SK-N-SH treated with all-trans-retinoic acid at 6 μM for 48 hours (cell line): ENCODE measurements around the gene SUN2.

Experiments used
- CSRNP3 ChIP-seq: fragments of 250-450 bp; sonication (Bioruptor Pico); IDR thresholded peaks from 2 replicates; pipeline ENCODE4 v1.5.1; 2021; ENCODE audit warnings: mild to moderate bottlenecking, moderate library complexity
- ESRRG ChIP-seq: fragments of 250-450 bp; sonication (Bioruptor Pico); IDR thresholded peaks from 2 replicates; pipeline ENCODE4 v1.6.1; 2021; ENCODE audit warnings: mild to moderate bottlenecking
- PATZ1 ChIP-seq: fragments of 250-450 bp; sonication (Bioruptor Pico); IDR thresholded peaks from 2 replicates; pipeline ENCODE4 v1.8.0; 2020; ENCODE audit warnings: mild to moderate bottlenecking, moderate library complexity, borderline replicate concordance
- POU6F1 ChIP-seq: fragments of 250-450 bp; sonication (Bioruptor Pico); IDR thresholded peaks from 2 replicates; pipeline ENCODE4 v1.8.0; 2021; ENCODE audit warnings: low read depth, mild to moderate bottlenecking, moderate library complexity, borderline replicate concordance
- PPARA ChIP-seq: fragments of 250-450 bp; sonication (Bioruptor Pico); IDR thresholded peaks from 2 replicates; pipeline ENCODE4 v1.5.0; 2020; ENCODE audit warnings: mild to moderate bottlenecking, borderline replicate concordance
- ZFP3 ChIP-seq: fragments of 250-450 bp; sonication (Bioruptor Pico); IDR thresholded peaks from 2 replicates; pipeline ENCODE4 v1.5.0; 2020; ENCODE audit warnings: mild to moderate bottlenecking, moderate library complexity
- ZNF565 ChIP-seq: fragments of 450-650 bp; formaldehyde crosslinking; conservative IDR thresholded peaks from 2 replicates; pipeline ENCODE4 v1.5.0; 2020; ENCODE audit warnings: low read depth, mild to moderate bottlenecking, moderate library complexity
- ZNF70 ChIP-seq: fragments of 450-650 bp; formaldehyde crosslinking; IDR thresholded peaks from 2 replicates; pipeline ENCODE4 v1.5.0; 2020; ENCODE audit warnings: mild to moderate bottlenecking, moderate library complexity
- ZNF8 ChIP-seq: fragments of 450-650 bp; formaldehyde crosslinking; IDR thresholded peaks from 2 replicates; pipeline ENCODE4 v1.5.0; 2020; ENCODE audit warnings: mild to moderate bottlenecking, moderate library complexity

DNA sequence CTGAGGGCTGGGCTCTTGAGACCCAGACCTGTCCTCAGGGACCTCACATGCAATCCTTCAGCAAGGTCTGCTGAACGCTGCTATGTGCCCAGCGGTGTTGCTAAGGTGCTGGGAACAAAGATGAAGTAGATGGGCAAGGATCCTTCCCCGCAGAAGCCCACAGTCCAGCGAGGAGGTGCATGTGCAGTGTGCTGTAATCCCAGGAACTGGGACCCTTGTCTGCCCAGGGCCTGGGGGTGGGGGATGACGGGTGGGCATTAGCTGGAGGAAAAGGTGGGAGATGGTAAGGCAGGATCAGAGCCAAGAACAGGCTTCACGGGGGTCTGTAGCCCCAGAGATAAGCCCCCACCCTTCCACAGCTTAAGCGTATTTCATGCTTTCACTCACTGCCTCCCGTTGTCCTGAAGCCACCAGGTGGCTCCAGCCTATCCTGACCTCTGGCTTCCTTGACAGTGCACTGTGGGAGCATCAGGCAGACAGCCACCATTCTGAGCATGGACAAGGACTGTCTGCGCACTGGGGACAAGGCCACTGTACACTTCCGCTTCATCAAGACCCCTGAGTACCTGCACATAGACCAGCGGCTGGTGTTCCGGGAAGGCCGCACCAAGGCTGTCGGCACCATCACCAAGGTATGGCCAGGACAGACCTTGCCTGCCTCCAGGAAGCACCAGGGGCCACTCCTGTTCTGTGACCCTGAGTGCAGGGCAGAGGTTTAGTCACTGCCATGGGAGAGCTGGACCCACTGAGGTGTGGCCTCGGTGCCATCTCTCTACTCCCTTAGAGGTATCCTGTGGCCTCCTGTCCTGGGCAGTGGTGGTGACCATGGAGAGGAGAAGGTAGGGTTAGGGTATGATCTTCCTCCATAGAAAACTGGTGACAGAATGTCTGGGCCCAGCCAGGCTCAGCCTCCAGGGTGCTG is 28.0 kb downstream of the SUN2 start:
- no peak for TF ChIP-seq ESRRG (CRISPR knock-in tag)
- TF ChIP-seq PATZ1, result no peak
- TF ChIP-seq PPARA (CRISPR knock-in tag), result no peak
- TF ChIP-seq CSRNP3, result no peak
- TF ChIP-seq ZNF565, result no peak
- no peak for TF ChIP-seq POU6F1 (CRISPR knock-in tag)
- no peak for TF ChIP-seq ZFP3
- no peak for TF ChIP-seq ZNF8 (CRISPR knock-in tag)
- no peak for TF ChIP-seq ZNF70 (CRISPR knock-in tag)
